CD4-positive, alpha-beta T cell (primary cell): ENCODE results near the gene NKAPL. TPM values are rescaled to one million over a fixed set of nuclear protein-coding genes. Genes with fewer than 3 reads are reported as not detected.

Experiments used
- ATAC-seq: fragments of 200-7000 bp; cut with Tn5 transposase; one replicate; pipeline ENCODE4 v1.10.0; 2022; ENCODE audit warnings: mild to moderate bottlenecking; ENCODE audit not compliant: poor library complexity
- CTCF ChIA-PET: fragments of 350-600 bp; sonication (Branson Sonifier 250); formaldehyde crosslinking; loops from one replicate; lab custom pipeline; 2021; ENCODE audit warnings: antibody characterized with exemption, inconsistent platforms; lab: Charles Lee
- POLR2A ChIA-PET: fragments of 350-600 bp; sonication (Branson Sonifier 250); formaldehyde crosslinking; loops from one replicate; lab custom pipeline; 2021; ENCODE audit warnings: antibody characterized with exemption, inconsistent platforms; lab: Charles Lee
- DNase-seq, 14 experiments: peaks; one replicate each; pipeline ENCODE4 v3.0.0-alpha.2; 2013 to 2020; ENCODE audit warnings: mixed read lengths in 2 of 14
- H3K27ac ChIP-seq, 2 donors: one replicate each; pipeline versions ENCODE4 v1.5.1 to v1.7.0; 2013; ENCODE audit warnings: low read length in 2 of 2, low read depth in 1 of 2, mild to moderate bottlenecking in 1 of 2
- H3K27me3 ChIP-seq, 2 experiments: 1 replicate in 1 of 2; 2 replicates in 1 of 2; pipeline versions ENCODE4 v1.6.1 to v1.7.0; 2013; ENCODE audit warnings: low read length in 2 of 2, control low read depth in 1 of 2, mild to moderate bottlenecking in 1 of 2, moderate library complexity in 1 of 2; ENCODE audit not compliant: insufficient read depth in 2 of 2, control insufficient read depth in 1 of 2
- H3K36me3 ChIP-seq: one replicate; pipeline ENCODE4 v1.6.1; 2013; ENCODE audit warnings: low read length, control low read depth; ENCODE audit not compliant: insufficient read depth
- H3K4me1 ChIP-seq: one replicate; pipeline ENCODE4 v1.6.1; 2013; ENCODE audit warnings: low read length, control low read depth; ENCODE audit not compliant: insufficient read depth
- H3K4me3 ChIP-seq: one replicate; pipeline ENCODE4 v1.5.1; 2013; ENCODE audit warnings: mild to moderate bottlenecking, low read length, moderate library complexity
- H3K9me3 ChIP-seq, 2 experiments: 1 replicate in 1 of 2; 2 replicates in 1 of 2; pipeline versions ENCODE4 v1.6.1 to v1.7.0; 2013; ENCODE audit warnings: low read length in 2 of 2, mild to moderate bottlenecking in 2 of 2, control low read depth in 1 of 2, moderate library complexity in 1 of 2; ENCODE audit not compliant: control insufficient read depth in 1 of 2, insufficient read depth in 1 of 2
- H3K27ac Mint-ChIP-seq: one replicate; pipeline ENCODE4 v1.8.0; 2020; ENCODE audit warnings: mixed read lengths
- H3K27me3 Mint-ChIP-seq: one replicate; pipeline ENCODE4 v1.8.0; 2021; ENCODE audit warnings: mixed read lengths
- H3K36me3 Mint-ChIP-seq: one replicate; pipeline ENCODE4 v1.8.0; 2021; ENCODE audit warnings: low read depth, mixed read lengths
- H3K4me1 Mint-ChIP-seq: one replicate; pipeline ENCODE4 v1.8.0; 2021; ENCODE audit warnings: low read depth, mixed read lengths
- H3K4me3 Mint-ChIP-seq: one replicate; pipeline ENCODE4 v1.8.0; 2020; ENCODE audit warnings: mild to moderate bottlenecking, mixed read lengths
- H3K9me3 Mint-ChIP-seq: one replicate; pipeline ENCODE4 v1.8.0; 2020; ENCODE audit warnings: mixed read lengths
- CTCF ChIP-seq: fragments of 200-600 bp; IDR thresholded peaks from one replicate; pipeline ENCODE4 v1.8.0; 2022; ENCODE audit warnings: antibody characterized with exemption, mild to moderate bottlenecking
- intact Hi-C, 2 experiments: fragments of 100-400 bp; cut with DNase I in 1 of 2; cut with micrococcal nuclease in 1 of 2; formaldehyde crosslinking; loops; one replicate each; pipeline versions ENCODE4 v1.15.1 to v1.9.0; 2023 to 2025; cut with DNase I, micrococcal nuclease
- total RNA-seq, 174 experiments: library from RNA in 2 of 174; stranded (reverse) in 2 of 174; gene quantifications; one replicate each; pipeline ENCODE4 v1.2.3 and lab custom pipeline; 2021 to 2026

The NKAPL gene
- total RNA-seq, 2 experiments from 2014 or later: not detected

- no peak for TF ChIP-seq CTCF
- H3K36me3 ChIP-seq: no peaks in the 10 kb centered on the region
- ChIA-PET POLR2A (interaction anchor here (0.6 kb wide), 1 partner anchor 12 kb away, joined by 3 read pairs; no protein-coding TSS in a partner anchor), CTCF (interaction anchor here (1.1 kb wide), 1 partner anchor 9 kb away, joined by 5 read pairs; no protein-coding TSS in a partner anchor)
- H3K9me3 ChIP-seq: peaks cover 3 to 32% of the 10 kb centered on the region in 2 experiments
- ATAC-seq (peak; percentile 32), DNase-seq (peak in 2 of 14 experiments; percentile 11)
- Mint-ChIP-seq H3K4me1 (peaks cover 21% of the 10 kb centered on the region), H3K9me3 (peaks cover 2% of the 10 kb centered on the region), H3K4me3 (no peak overlapping the region), H3K27ac (no peak overlapping the region), H3K27me3 (peaks cover 96% of the 10 kb centered on the region), H3K36me3 (peaks cover 7% of the 10 kb centered on the region)
- intact Hi-C loops: no loop called here
- H3K4me3 ChIP-seq: no peak overlapping the region
- H3K27ac ChIP-seq: no peak overlapping the region
- H3K27me3 ChIP-seq: peaks cover 82 to 96% of the 10 kb centered on the region in 2 experiments
- peaks cover 26% of the 10 kb centered on the region for H3K4me1 ChIP-seq
Observed at GRCh38 chr6:28211840-28212509, 47.1 kb upstream of the NKAPL start.

GRCh38 chr6:28212510-28213212 is 46.4 kb upstream of the NKAPL start:
- ATAC-seq: no peak
- ChIA-PET POLR2A (no interaction called here), CTCF (interaction anchor here (1.1 kb wide), 1 partner anchor 8 kb away, joined by 5 read pairs; no protein-coding TSS in a partner anchor)
- intact Hi-C loops: no loop called here
- Mint-ChIP-seq H3K9me3 (no peaks in the 10 kb centered on the region), H3K27me3 (peaks cover 96% of the 10 kb centered on the region), H3K4me3 (no peak overlapping the region), H3K36me3 (no peaks in the 10 kb centered on the region), H3K4me1 (peaks cover 15% of the 10 kb centered on the region), H3K27ac (no peak overlapping the region)
- peaks cover 79 to 93% of the 10 kb centered on the region in 2 experiments for H3K27me3 ChIP-seq
- no peak for TF ChIP-seq CTCF
- H3K27ac ChIP-seq: no peak overlapping the region
- DNase-seq: peak in 3 of 14 experiments; percentile 13 to 26 (median 13)
- no peaks in the 10 kb centered on the region for H3K36me3 ChIP-seq
- H3K4me3 ChIP-seq: no peak overlapping the region
- H3K4me1 ChIP-seq: peaks cover 21% of the 10 kb centered on the region
- peaks cover 0 to 29% of the 10 kb centered on the region in 2 experiments for H3K9me3 ChIP-seq

GRCh38 chr6:28213213-28213523 is 45.9 kb upstream of the NKAPL start:
- intact Hi-C loops: no loop called here
- DNase-seq: no peak
- CTCF ChIA-PET: interaction anchor here (1.1 kb wide), 1 partner anchor 8 kb away, joined by 5 read pairs; no protein-coding TSS in a partner anchor

More at GRCh38 chr6:28213213-28213523, 45.9 kb upstream of the NKAPL start:
- TF ChIP-seq CTCF: no peak
- POLR2A ChIA-PET: no interaction called here
- peaks cover 96% of the 10 kb centered on the region for H3K27me3 Mint-ChIP-seq
- H3K4me1 Mint-ChIP-seq: peaks cover 15% of the 10 kb centered on the region
- no peaks in the 10 kb centered on the region for H3K36me3 Mint-ChIP-seq
- Histone ChIP-seq H3K27ac (no peak overlapping the region), H3K27me3 (peaks cover 79 to 93% of the 10 kb centered on the region in 2 experiments), H3K4me3 (no peak overlapping the region), H3K9me3 (peaks cover 0 to 28% of the 10 kb centered on the region in 2 experiments), H3K4me1 (peaks cover 17% of the 10 kb centered on the region), H3K36me3 (no peaks in the 10 kb centered on the region)
- ATAC-seq: no peak
- no peak overlapping the region for H3K27ac Mint-ChIP-seq
- no peak overlapping the region for H3K4me3 Mint-ChIP-seq
- no peaks in the 10 kb centered on the region for H3K9me3 Mint-ChIP-seq
